Keratinocyte (primary cell): ENCODE results near the gene PLD5. TPM values are rescaled to one million over a fixed set of nuclear protein-coding genes. Genes with fewer than 3 reads are reported as not detected.

Experiments used
- DNase-seq: peaks from one replicate; pipeline ENCODE4 v3.0.0-alpha.2; 2011; ENCODE audit warnings: low read depth, missing footprints, low spot score
- FAIRE-seq: peaks from 2 replicates; lab custom pipeline; 2011; peaks lifted over from hg19 to GRCh38; lab: Jason Lieb, UNC
- H2AFZ ChIP-seq: 2 replicates; pipeline ENCODE4 v1.6.0; 2012; ENCODE audit warnings: low read length, control low read depth, inconsistent platforms; ENCODE audit not compliant: control insufficient read depth
- H3K27ac ChIP-seq: 2 replicates; pipeline ENCODE4 v1.5.1; 2011; ENCODE audit warnings: low read length; ENCODE audit not compliant: control insufficient read depth, insufficient read depth
- H3K27me3 ChIP-seq: 3 replicates; pipeline ENCODE4 v1.6.0; 2011; ENCODE audit warnings: low read length; ENCODE audit not compliant: control insufficient read depth, insufficient read depth; ENCODE audit errors: extremely low read depth
- H3K36me3 ChIP-seq, 2 experiments: 2 replicates in 1 of 2; 3 replicates in 1 of 2; pipeline ENCODE4 v1.5.1; 2011; ENCODE audit warnings: low read length in 2 of 2, mild to moderate bottlenecking in 1 of 2; ENCODE audit not compliant: control insufficient read depth in 2 of 2, insufficient read depth in 2 of 2; ENCODE audit errors: extremely low read depth in 1 of 2
- H3K4me1 ChIP-seq: 3 replicates; pipeline ENCODE4 v1.5.1; 2011; ENCODE audit warnings: low read length; ENCODE audit not compliant: control insufficient read depth, insufficient read depth; ENCODE audit errors: extremely low read depth
- H3K4me2 ChIP-seq: 3 replicates; pipeline ENCODE4 v1.6.0; 2011; ENCODE audit warnings: low read depth, low read length; ENCODE audit not compliant: control insufficient read depth, insufficient read depth; ENCODE audit errors: extremely low read depth
- H3K4me3 ChIP-seq, 3 experiments: fragments of 200-600 bp in 1 of 3; sonication (generic) in 1 of 3; 2 replicates in 2 of 3; 3 replicates in 1 of 3; pipeline ENCODE4 v1.5.1; 2011 to 2016; ENCODE audit warnings: low read length in 3 of 3, mild to moderate bottlenecking in 3 of 3, control low read depth in 2 of 3, inconsistent platforms in 1 of 3, low read depth in 1 of 3, mixed read lengths in 1 of 3, mixed run types in 1 of 3, moderate library complexity in 1 of 3; ENCODE audit not compliant: control insufficient read depth in 2 of 3, insufficient read depth in 2 of 3; ENCODE audit errors: extremely low read depth in 1 of 3
- H3K79me2 ChIP-seq: 2 replicates; pipeline ENCODE4 v1.6.0; 2012; ENCODE audit warnings: low read length; ENCODE audit not compliant: control insufficient read depth, insufficient read depth
- H3K9ac ChIP-seq: 3 replicates; pipeline ENCODE4 v1.6.0; 2011; ENCODE audit warnings: low read length; ENCODE audit not compliant: control insufficient read depth, insufficient read depth; ENCODE audit errors: extremely low read depth
- H3K9me1 ChIP-seq: 3 replicates; pipeline ENCODE4 v1.6.0; 2011; ENCODE audit warnings: low read length; ENCODE audit not compliant: control insufficient read depth, insufficient read depth; ENCODE audit errors: extremely low read depth
- H3K9me3 ChIP-seq: 2 replicates; pipeline ENCODE4 v1.5.1; 2012; ENCODE audit warnings: low read depth, low read length; ENCODE audit not compliant: control insufficient read depth
- H4K20me1 ChIP-seq: 3 replicates; pipeline ENCODE4 v1.6.0; 2011; ENCODE audit warnings: low read length; ENCODE audit not compliant: control insufficient read depth, insufficient read depth; ENCODE audit errors: extremely low read depth
- CTCF ChIP-seq, 3 experiments: IDR thresholded peaks in 1 of 3; conservative IDR thresholded peaks in 1 of 3; optimal IDR thresholded peaks in 1 of 3; 2 replicates in 2 of 3; 3 replicates in 1 of 3; pipeline versions ENCODE3 to v1.5.1; 2011; ENCODE audit warnings: low read length in 3 of 3, mild to moderate bottlenecking in 3 of 3, moderate library complexity in 2 of 3, control low read depth in 1 of 3, inconsistent platforms in 1 of 3; ENCODE audit not compliant: insufficient read depth in 2 of 3; ENCODE audit errors: extremely low read depth in 1 of 3
- EZH2 ChIP-seq: IDR thresholded peaks from one replicate; pipeline ENCODE4 v1.6.1; 2012; ENCODE audit warnings: inconsistent platforms, mild to moderate bottlenecking, low read length, moderate library complexity
- dilution Hi-C: fragments of 300-500 bp; cut with MboI; formaldehyde crosslinking; loops from one replicate; pipeline ENCODE4 v1.7.0; 2020; ENCODE audit warnings: low sequenced_read_pairs; ENCODE audit not compliant: extremely low pct_ligation_motif_present
- polyA plus RNA-seq, 5 experiments: library from polyadenylated mRNA; depleted of rRNA in 3 of 5; stranded (reverse) in 3 of 5; stranded (forward) in 1 of 5; unstranded in 1 of 5; fragments of >200 nt; gene quantifications; 1 replicate in 1 of 5; 2 replicates in 3 of 5; 3 replicates in 1 of 5; pipeline versions ENCODE4 v1.2.1 to v1.2.3, GENCODE V29; 2011 to 2012; ENCODE audit warnings: missing spikeins in 2 of 5, low read depth in 1 of 5, low replicate concordance in 1 of 5

PLD5 gene
- polyA plus RNA-seq, 1 donor (not counting 4 experiments of a cell fraction or from before 2014, with no cell fraction given), result 7.2 TPM

- FAIRE-seq (no peak), DNase-seq (no peak)
- Histone ChIP-seq H4K20me1 (no peaks in the 10 kb centered on the region), H3K36me3 (no peaks in the 10 kb centered on the region), H2AFZ (no peak overlapping the region), H3K9me1 (no peaks in the 10 kb centered on the region), H3K27ac (no peak overlapping the region), H3K9me3 (no peaks in the 10 kb centered on the region), H3K9ac (no peak overlapping the region), H3K79me2 (no peaks in the 10 kb centered on the region), H3K4me1 (no peaks in the 10 kb centered on the region), H3K4me3 (no peak overlapping the region), H3K27me3 (no peaks in the 10 kb centered on the region), H3K4me2 (no peak overlapping the region)
- TF ChIP-seq EZH2 (no peak), CTCF (optimal IDR thresholded peaks at IDR 0.05 in 1 of 3, IDR thresholded peaks at IDR 0.05 in 1 of 3, conservative IDR thresholded peaks at IDR 0.05 in 1 of 3; ENCODE audit: extremely low read depth in 1 of 3, insufficient read depth in 2 of 3, low read length in 3 of 3) (no peak)
- dilution Hi-C loops, result no loop called here
Observed at GRCh38 chr1:242542271-242542670, 17.8 kb upstream of the PLD5 start.

- DNase-seq (no peak), FAIRE-seq (peak; percentile 57)
- H4K20me1 ChIP-seq, result no peaks in the 10 kb centered on the region
- H3K9me1 ChIP-seq, result no peaks in the 10 kb centered on the region
- H3K9me3 ChIP-seq, result no peaks in the 10 kb centered on the region
- H3K4me3 ChIP-seq, result no peak overlapping the region
- dilution Hi-C loops, result no loop called here
- no peaks in the 10 kb centered on the region for H3K27me3 ChIP-seq
- H3K9ac ChIP-seq, result no peak overlapping the region
- H3K79me2 ChIP-seq, result no peaks in the 10 kb centered on the region
- H3K4me2 ChIP-seq, result peak overlapping the region; percentile 14
- H2AFZ ChIP-seq, result peak overlapping the region; percentile 57
- peaks cover 23% of the 10 kb centered on the region for H3K4me1 ChIP-seq
- TF ChIP-seq CTCF (optimal IDR thresholded peaks at IDR 0.05 in 1 of 3, IDR thresholded peaks at IDR 0.05 in 1 of 3, conservative IDR thresholded peaks at IDR 0.05 in 1 of 3; ENCODE audit: extremely low read depth in 1 of 3, insufficient read depth in 2 of 3, low read length in 3 of 3), result no peak
- no peak for TF ChIP-seq EZH2
- H3K36me3 ChIP-seq, result no peaks in the 10 kb centered on the region
- H3K27ac ChIP-seq, result peak overlapping the region; percentile 21
Observed at GRCh38 chr1:242535986-242536385, 11.5 kb upstream of the PLD5 start.
